Testis (tissue), 3 donors: Measurements from ENCODE around the gene NNMT. TPM values are rescaled to one million over a fixed set of nuclear protein-coding genes. Genes with fewer than 3 reads are reported as not detected.
A peak's percentile ranks its signal among the peaks of the same experiment; 100 is the strongest.
"Not testable (repeated sequence)": the region's sequence is repeated elsewhere in the genome, so short reads cannot be mapped to it uniquely, and the experiment has no call there.

Experiments used
- DNase-seq: peaks from one replicate; pipeline ENCODE4 v3.0.0-alpha.2; 2019
- H3K27ac ChIP-seq, 2 donors: fragments of 200-600 bp; sonication (generic); one replicate each; pipeline ENCODE4 v1.5.1; 2019
- H3K27me3 ChIP-seq: fragments of 200-600 bp; sonication (generic); one replicate; pipeline ENCODE4 v1.5.1; 2019
- H3K36me3 ChIP-seq: fragments of 200-600 bp; sonication (generic); one replicate; pipeline ENCODE4 v1.5.1; 2017; ENCODE audit warnings: low read depth; ENCODE audit errors: missing control alignments
- H3K4me1 ChIP-seq: fragments of 200-600 bp; sonication (generic); one replicate; pipeline ENCODE4 v1.5.1; 2019
- H3K4me3 ChIP-seq, 2 donors: fragments of 200-600 bp; sonication (generic); one replicate each; pipeline ENCODE4 v1.5.1; 2017 to 2019
- H3K9me3 ChIP-seq: fragments of 200-600 bp; sonication (generic); one replicate; pipeline ENCODE4 v1.5.1; 2017
- POLR2A ChIP-seq: fragments of 450-650 bp; IDR thresholded peaks from one replicate; pipeline ENCODE4 v1.6.1; 2017; ENCODE audit warnings: antibody characterized with exemption, mild to moderate bottlenecking, moderate library complexity
- WGBS, 2 donors: methylation state at CpG; one replicate each; pipeline ENCODE4 v1.1.5; 2018; 5-methylcytosine and 5-hydroxymethylcytosine counted together
- intact Hi-C: fragments of 100-400 bp; cut with DNase I; formaldehyde crosslinking; loops from one replicate; pipeline ENCODE4 v1.15.1; 2023; ENCODE audit warnings: low total_unique reads
- polyA plus RNA-seq: library from polyadenylated mRNA; stranded (reverse); fragments of 350-450 nt; fragmentation: Illumina TruSeq; extraction: RNeasy Lipid Tissue Mini Kit (QIAGEN cat#74804); gene quantifications from one replicate; pipeline ENCODE4 v1.2.3, GENCODE V29; 2014; ENCODE audit warnings: low read depth, low replicate concordance; ENCODE audit not compliant: insufficient read depth
- total RNA-seq, 2 donors: library from RNA; depleted of rRNA; stranded (reverse); fragments of >200 nt; gene quantifications; one replicate each; pipeline ENCODE4 v1.2.3, GENCODE V29; 2016
- TF ChIP-seq, protein P1 (sequence below), 3 experiments: fragments of 450-650 bp in 2 of 3; fragments of 200-600 bp in 1 of 3; sonication (generic) in 1 of 3; IDR thresholded peaks; one replicate each; pipeline ENCODE4 v1.5.1; 2016 to 2019; ENCODE audit warnings: antibody characterized with exemption in 3 of 3, mild to moderate bottlenecking in 2 of 3, moderate library complexity in 1 of 3

Gene NNMT
- total and polyA plus RNA-seq, 3 donors from 2014 or later = 10.6 to 38.8 (median 28.7) TPM

DNA sequence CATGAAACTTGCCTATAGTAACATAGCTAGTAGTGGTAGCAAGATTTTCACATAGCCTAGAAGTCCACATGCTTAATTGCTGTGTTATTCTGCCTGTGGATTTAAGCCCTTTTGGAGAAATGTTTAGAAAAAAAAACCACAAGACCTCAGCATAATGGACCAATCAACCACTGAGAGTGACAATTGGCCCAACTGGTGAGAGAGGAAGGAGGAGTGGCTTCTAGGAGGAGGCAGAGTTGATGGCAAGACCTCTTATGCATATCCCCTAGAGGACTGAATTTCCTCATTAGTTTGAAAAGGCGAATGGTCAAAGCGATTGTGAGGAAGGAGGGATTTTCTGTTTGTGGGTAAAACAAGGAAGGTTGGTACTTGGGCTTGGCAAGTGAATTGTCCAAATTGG lies 30.6 kb downstream of the NNMT start:
- no peak for DNase-seq
- Histone ChIP-seq H3K27me3 (no peaks in the 10 kb centered on the region), H3K9me3 (no peaks in the 10 kb centered on the region), H3K4me3 (no peak overlapping the region), H3K4me1 (peaks cover under 1% of the 10 kb centered on the region), H3K27ac (no peak overlapping the region), H3K36me3 (no peaks in the 10 kb centered on the region)
- no peak for TF ChIP-seq POLR2A
- intact Hi-C loops = no loop called here
- WGBS, 2 donors = 83 to 86% methylated on average over 2 of the region's 2 CpGs

- intact Hi-C loops = no loop called here
- H3K9me3 ChIP-seq = no peaks in the 10 kb centered on the region
- H3K27me3 ChIP-seq = no peaks in the 10 kb centered on the region
- H3K4me3 ChIP-seq = no peak overlapping the region
- H3K4me1 ChIP-seq = no peaks in the 10 kb centered on the region
- DNase-seq = no peak
- H3K27ac ChIP-seq = no peak overlapping the region
- WGBS, 2 donors = 64 to 89% methylated on average over 1 of the region's 1 CpG
- no peaks in the 10 kb centered on the region for H3K36me3 ChIP-seq
- TF ChIP-seq, protein P1, sequence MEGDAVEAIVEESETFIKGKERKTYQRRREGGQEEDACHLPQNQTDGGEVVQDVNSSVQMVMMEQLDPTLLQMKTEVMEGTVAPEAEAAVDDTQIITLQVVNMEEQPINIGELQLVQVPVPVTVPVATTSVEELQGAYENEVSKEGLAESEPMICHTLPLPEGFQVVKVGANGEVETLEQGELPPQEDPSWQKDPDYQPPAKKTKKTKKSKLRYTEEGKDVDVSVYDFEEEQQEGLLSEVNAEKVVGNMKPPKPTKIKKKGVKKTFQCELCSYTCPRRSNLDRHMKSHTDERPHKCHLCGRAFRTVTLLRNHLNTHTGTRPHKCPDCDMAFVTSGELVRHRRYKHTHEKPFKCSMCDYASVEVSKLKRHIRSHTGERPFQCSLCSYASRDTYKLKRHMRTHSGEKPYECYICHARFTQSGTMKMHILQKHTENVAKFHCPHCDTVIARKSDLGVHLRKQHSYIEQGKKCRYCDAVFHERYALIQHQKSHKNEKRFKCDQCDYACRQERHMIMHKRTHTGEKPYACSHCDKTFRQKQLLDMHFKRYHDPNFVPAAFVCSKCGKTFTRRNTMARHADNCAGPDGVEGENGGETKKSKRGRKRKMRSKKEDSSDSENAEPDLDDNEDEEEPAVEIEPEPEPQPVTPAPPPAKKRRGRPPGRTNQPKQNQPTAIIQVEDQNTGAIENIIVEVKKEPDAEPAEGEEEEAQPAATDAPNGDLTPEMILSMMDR (IDR thresholded peaks at IDR 0.05) = no peak
- no peak for TF ChIP-seq POLR2A
These were observed 34.2 kb downstream of the NNMT start for GRCh38 chr11:114330373-114330772.

- Histone ChIP-seq H3K9me3 (no peaks in the 10 kb centered on the region), H3K36me3 (no peaks in the 10 kb centered on the region), H3K27ac (peak overlapping the region in 1 of 2 donors; percentile 18), H3K4me3 (peak overlapping the region in 1 of 2 donors; percentile 0), H3K4me1 (no peaks in the 10 kb centered on the region), H3K27me3 (no peaks in the 10 kb centered on the region)
- WGBS, 2 donors = 22 to 23% methylated on average over 18 of the region's 18 CpGs
- intact Hi-C loops = no loop called here
- TF ChIP-seq, protein P1 (IDR thresholded peaks at IDR 0.05) = peak; percentile 48 to 81 (median 67)
- TF ChIP-seq POLR2A = no peak
- peak; percentile 74 for DNase-seq
These were observed 44.3 kb downstream of the NNMT start for GRCh38 chr11:114340311-114341131.

- H3K36me3 ChIP-seq, H3K9me3 ChIP-seq, H3K4me1 ChIP-seq, H3K27ac ChIP-seq, intact Hi-C loops, H3K27me3 ChIP-seq, H3K4me3 ChIP-seq, DNase-seq: not testable (repeated sequence)
- 83 to 93% methylated on average over 3 of the region's 3 CpGs for WGBS, 2 donors
These were observed 45.5 kb downstream of the NNMT start for GRCh38 chr11:114341667-114342066.

GRCh38 chr11:114342476-114342875 lies 46.3 kb downstream of the NNMT start:
- intact Hi-C loops = no loop called here
- no peak overlapping the region for H3K4me3 ChIP-seq
- WGBS, 2 donors = 94 to 95% methylated on average over 2 of the region's 2 CpGs
- TF ChIP-seq, protein P1 (IDR thresholded peaks at IDR 0.05) = no peak
- TF ChIP-seq POLR2A = no peak
- no peak for DNase-seq
- no peaks in the 10 kb centered on the region for H3K4me1 ChIP-seq
- no peaks in the 10 kb centered on the region for H3K36me3 ChIP-seq
- H3K27ac ChIP-seq = no peak overlapping the region
- no peaks in the 10 kb centered on the region for H3K27me3 ChIP-seq
- no peaks in the 10 kb centered on the region for H3K9me3 ChIP-seq

DNA sequence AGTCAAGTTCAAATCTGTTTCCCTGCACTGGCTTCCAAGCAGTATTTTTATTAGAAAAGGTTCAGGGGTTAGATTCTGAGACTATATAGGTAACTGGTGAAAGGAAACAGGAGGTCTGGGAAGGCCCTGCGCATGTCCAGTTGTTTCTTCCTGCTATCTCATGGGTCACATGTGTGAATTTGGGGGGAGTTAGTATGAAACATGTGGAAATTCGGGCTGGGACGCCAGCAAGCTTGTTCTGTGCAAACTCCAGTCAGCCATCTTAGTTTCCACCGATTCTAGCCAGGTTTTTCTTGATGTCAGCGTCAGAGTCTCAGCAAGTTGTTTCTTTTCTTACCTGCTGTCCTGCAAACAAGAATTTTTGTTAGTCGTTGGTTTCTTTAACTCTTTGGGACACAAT lies 46.8 kb downstream of the NNMT start:
- Histone ChIP-seq H3K9me3 (no peaks in the 10 kb centered on the region), H3K4me1 (no peaks in the 10 kb centered on the region), H3K4me3 (no peak overlapping the region), H3K27me3 (no peaks in the 10 kb centered on the region), H3K27ac (no peak overlapping the region), H3K36me3 (no peaks in the 10 kb centered on the region)
- WGBS, 2 donors = 79% methylated on average over 6 of the region's 6 CpGs
- TF ChIP-seq, protein P1 (IDR thresholded peaks at IDR 0.05) = no peak
- no peak for TF ChIP-seq POLR2A
- DNase-seq = no peak
- intact Hi-C loops = no loop called here
